Mesenchymal stem cell (in vitro differentiated cells and primary cell): ENCODE results near the gene TRPM2.

Source experiments
- DNase-seq: peaks from one replicate; pipeline ENCODE4 v3.0.0-alpha.2; 2013
- H2AFZ ChIP-seq: one replicate; pipeline ENCODE4 v1.6.1; 2013; ENCODE audit warnings: low read depth, mild to moderate bottlenecking, control low read depth, inconsistent platforms, low read length, moderate library complexity
- H2AK5ac ChIP-seq: 2 replicates; pipeline ENCODE4 v1.6.1; 2013; ENCODE audit warnings: low read length, moderate library complexity, mild to moderate bottlenecking, inconsistent platforms; ENCODE audit not compliant: severe bottlenecking
- H2BK120ac ChIP-seq: one replicate; pipeline ENCODE4 v1.6.1; 2013; ENCODE audit warnings: low read depth, mild to moderate bottlenecking, inconsistent platforms, low read length, moderate library complexity
- H2BK12ac ChIP-seq, 2 experiments: one replicate each; pipeline ENCODE4 v1.6.1; 2013; ENCODE audit warnings: inconsistent platforms in 2 of 2, low read length in 2 of 2, mild to moderate bottlenecking in 2 of 2, moderate library complexity in 2 of 2, control low read depth in 1 of 2
- H2BK15ac ChIP-seq: one replicate; pipeline ENCODE4 v1.6.1; 2013; ENCODE audit warnings: mild to moderate bottlenecking, low read depth, inconsistent platforms; ENCODE audit not compliant: poor library complexity, severe bottlenecking
- H2BK5ac ChIP-seq: 2 replicates; pipeline ENCODE4 v1.6.1; 2013; ENCODE audit warnings: low read depth, mild to moderate bottlenecking, low read length, control low read depth, inconsistent platforms; ENCODE audit not compliant: poor library complexity, severe bottlenecking
- H3K14ac ChIP-seq, 2 experiments: one replicate each; pipeline ENCODE4 v1.6.1; 2013; ENCODE audit warnings: inconsistent platforms in 2 of 2, low read length in 2 of 2, control low read depth in 1 of 2, mild to moderate bottlenecking in 1 of 2, moderate library complexity in 1 of 2
- H3K18ac ChIP-seq, 2 experiments: one replicate each; pipeline ENCODE4 v1.6.1; 2013; ENCODE audit warnings: inconsistent platforms in 2 of 2, low read length in 2 of 2, control low read depth in 1 of 2, low read depth in 1 of 2, mild to moderate bottlenecking in 1 of 2
- H3K23ac ChIP-seq, 2 experiments: one replicate each; pipeline ENCODE4 v1.6.1; 2013; ENCODE audit warnings: inconsistent platforms in 2 of 2, low read length in 2 of 2, mild to moderate bottlenecking in 2 of 2, moderate library complexity in 2 of 2, control low read depth in 1 of 2
- H3K27ac ChIP-seq: 2 replicates; pipeline ENCODE4 v1.5.1; 2013; ENCODE audit warnings: mild to moderate bottlenecking, moderate library complexity, low read length, control low read depth, inconsistent platforms; ENCODE audit not compliant: poor library complexity, severe bottlenecking
- H3K27me3 ChIP-seq, 2 experiments: 2 replicates each; pipeline versions ENCODE4 v1.6.1 to v1.7.0; 2013; ENCODE audit warnings: low read length in 2 of 2, mild to moderate bottlenecking in 2 of 2, moderate library complexity in 2 of 2, control low read depth in 1 of 2, inconsistent platforms in 1 of 2; ENCODE audit not compliant: control insufficient read depth in 1 of 2, insufficient read depth in 1 of 2
- H3K36me3 ChIP-seq, 2 experiments: 2 replicates each; pipeline versions ENCODE4 v1.6.1 to v1.7.0; 2013; ENCODE audit warnings: low read length in 2 of 2, control low read depth in 1 of 2, inconsistent platforms in 1 of 2, low read depth in 1 of 2, mild to moderate bottlenecking in 1 of 2; ENCODE audit not compliant: insufficient read depth in 2 of 2, control insufficient read depth in 1 of 2
- H3K4ac ChIP-seq, 2 experiments: one replicate each; pipeline ENCODE4 v1.6.1; 2013; ENCODE audit warnings: inconsistent platforms in 2 of 2, low read length in 2 of 2, mild to moderate bottlenecking in 2 of 2, moderate library complexity in 2 of 2, control low read depth in 1 of 2, low read depth in 1 of 2
- H3K4me1 ChIP-seq: 2 replicates; pipeline ENCODE4 v1.6.1; 2013; ENCODE audit warnings: low read depth, low read length, control low read depth; ENCODE audit not compliant: control insufficient read depth, insufficient read depth
- H3K4me2 ChIP-seq: 2 replicates; pipeline ENCODE4 v1.6.1; 2013; ENCODE audit warnings: low read length, mild to moderate bottlenecking, inconsistent platforms; ENCODE audit not compliant: poor library complexity, severe bottlenecking
- H3K4me3 ChIP-seq, 2 experiments: 2 replicates each; pipeline versions ENCODE4 v1.5.1 to v1.7.0; 2013; ENCODE audit warnings: low read length in 2 of 2, mild to moderate bottlenecking in 2 of 2, control low read depth in 1 of 2, low read depth in 1 of 2; ENCODE audit not compliant: insufficient read depth in 1 of 2
- H3K79me1 ChIP-seq: replicated peaks from 2 replicates; pipeline ENCODE4 v1.6.1; 2013; ENCODE audit warnings: mild to moderate bottlenecking, control low read depth, low read length, inconsistent platforms; ENCODE audit not compliant: poor library complexity, severe bottlenecking
- H3K9ac ChIP-seq: 2 replicates; pipeline ENCODE4 v1.7.0; 2013; ENCODE audit warnings: mild to moderate bottlenecking, low read length, moderate library complexity
- H3K9me3 ChIP-seq: 2 replicates; pipeline ENCODE4 v1.7.0; 2013; ENCODE audit warnings: mild to moderate bottlenecking, low read length; ENCODE audit not compliant: control insufficient read depth
- H4K8ac ChIP-seq: one replicate; pipeline ENCODE4 v1.6.1; 2013; ENCODE audit warnings: inconsistent platforms, mild to moderate bottlenecking, low read length, moderate library complexity
- H4K91ac ChIP-seq: one replicate; pipeline ENCODE4 v1.6.1; 2013; ENCODE audit warnings: mild to moderate bottlenecking, low read length, inconsistent platforms
- WGBS: methylation state at CpG from one replicate; pipeline ENCODE4 v1.1.7; 2013; ENCODE audit warnings: mixed read lengths; 5-methylcytosine and 5-hydroxymethylcytosine counted together

TRPM2 gene

DNA sequence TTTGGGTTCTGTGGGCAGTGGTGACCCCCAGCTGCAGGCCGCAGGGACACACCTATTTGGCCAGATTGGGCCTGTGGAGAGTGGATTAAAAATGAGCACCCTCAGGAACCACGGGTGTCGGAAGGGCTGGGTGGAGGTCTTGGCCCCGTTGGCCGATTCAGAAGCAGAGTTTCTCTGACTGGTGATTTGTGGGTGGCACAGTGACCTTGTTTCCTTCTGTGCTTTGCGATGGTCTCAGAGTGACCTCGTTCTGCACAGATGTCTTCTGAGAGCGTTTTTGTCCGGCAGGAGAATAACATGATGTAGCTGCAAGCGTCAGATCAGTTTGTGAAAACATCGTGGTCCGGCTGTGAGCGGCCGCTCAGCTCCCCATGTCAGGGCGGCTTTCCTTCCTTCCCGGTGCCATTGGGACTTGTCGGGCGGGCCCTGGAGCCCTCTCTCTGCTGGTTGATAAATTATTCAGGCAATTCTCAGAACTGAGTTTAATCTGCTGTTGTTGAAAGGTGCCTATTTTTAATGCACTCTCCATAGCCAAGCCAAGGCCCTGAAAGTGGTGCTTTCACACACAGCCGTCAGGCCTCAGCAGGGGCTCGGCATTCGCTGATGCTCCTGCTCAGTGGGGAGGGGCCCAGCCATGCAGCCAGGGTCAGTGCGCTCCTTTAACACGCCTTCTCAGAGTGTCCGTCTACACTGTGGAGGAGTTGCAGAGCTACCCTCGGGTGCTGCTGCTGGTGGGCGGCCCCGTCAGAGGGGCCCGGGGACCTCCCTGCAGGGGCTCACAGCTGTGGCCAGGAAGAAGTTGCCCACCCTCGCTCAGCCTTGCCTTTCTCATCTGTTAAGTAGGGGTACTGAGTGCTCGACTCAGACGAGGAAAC, 26.8 kb downstream of the TRPM2 start:
- 74% methylated on average over 28 of the region's 31 CpGs for WGBS
- no peaks in the 10 kb centered on the region for H3K79me1 ChIP-seq
- no peak overlapping the region for H2AFZ ChIP-seq
- no peak overlapping the region for H3K4me3 ChIP-seq
- no peak overlapping the region for H3K18ac ChIP-seq
- no peaks in the 10 kb centered on the region for H3K36me3 ChIP-seq
- H3K4me1 ChIP-seq: no peaks in the 10 kb centered on the region
- no peak overlapping the region for H3K4me2 ChIP-seq
- peaks cover 0 to 30% of the 10 kb centered on the region in 2 experiments for H3K27me3 ChIP-seq
- H3K9me3 ChIP-seq: peaks cover 23% of the 10 kb centered on the region
- no peak overlapping the region for H2AK5ac ChIP-seq
- no peak overlapping the region for H3K9ac ChIP-seq
- no peak overlapping the region for H3K23ac ChIP-seq
- H4K8ac ChIP-seq: no peak overlapping the region
- H2BK120ac ChIP-seq: no peak overlapping the region
- H4K91ac ChIP-seq: no peak overlapping the region
- no peak overlapping the region for H2BK5ac ChIP-seq
- no peak overlapping the region for H2BK15ac ChIP-seq
- no peak overlapping the region for H3K27ac ChIP-seq
- DNase-seq: no peak
- no peak overlapping the region for H3K4ac ChIP-seq
- no peak overlapping the region for H2BK12ac ChIP-seq
- no peak overlapping the region for H3K14ac ChIP-seq

DNA sequence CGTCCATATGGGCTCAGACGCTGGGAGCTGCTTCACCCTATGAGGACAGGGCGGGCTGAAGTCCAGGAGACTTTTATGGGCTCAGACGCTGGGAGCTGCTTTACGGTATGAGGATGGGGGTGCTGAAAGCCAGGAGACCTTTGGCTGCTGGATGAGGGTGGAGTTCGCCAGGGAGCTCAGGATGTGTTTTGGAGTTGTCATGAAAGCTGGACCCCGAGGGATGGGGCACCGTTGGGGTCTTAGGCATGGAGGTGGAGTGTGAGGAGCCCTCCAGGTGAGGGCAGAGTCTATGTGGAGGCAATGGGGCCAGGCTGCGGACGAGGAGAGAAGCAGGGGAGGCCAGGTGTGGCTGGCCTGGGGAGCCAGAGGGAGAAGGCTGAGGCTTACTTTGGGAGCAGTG, 27.5 kb downstream of the TRPM2 start:
- Histone ChIP-seq H3K36me3 (no peaks in the 10 kb centered on the region), H4K8ac (no peak overlapping the region), H2BK5ac (no peak overlapping the region), H4K91ac (no peak overlapping the region), H3K9ac (no peak overlapping the region), H3K23ac (no peak overlapping the region), H3K4me1 (no peaks in the 10 kb centered on the region), H3K14ac (no peak overlapping the region), H3K4ac (no peak overlapping the region), H2AFZ (no peak overlapping the region), H3K4me3 (no peak overlapping the region), H3K79me1 (no peaks in the 10 kb centered on the region), H2BK15ac (no peak overlapping the region), H3K27ac (no peak overlapping the region), H2BK120ac (no peak overlapping the region), H2AK5ac (no peak overlapping the region), H3K4me2 (no peak overlapping the region), H3K9me3 (peaks cover 29% of the 10 kb centered on the region), H3K27me3 (peaks cover 0 to 24% of the 10 kb centered on the region in 2 experiments), H3K18ac (no peak overlapping the region), H2BK12ac (no peak overlapping the region)
- WGBS: 82% methylated on average over 10 of the region's 10 CpGs
- no peak for DNase-seq

DNA sequence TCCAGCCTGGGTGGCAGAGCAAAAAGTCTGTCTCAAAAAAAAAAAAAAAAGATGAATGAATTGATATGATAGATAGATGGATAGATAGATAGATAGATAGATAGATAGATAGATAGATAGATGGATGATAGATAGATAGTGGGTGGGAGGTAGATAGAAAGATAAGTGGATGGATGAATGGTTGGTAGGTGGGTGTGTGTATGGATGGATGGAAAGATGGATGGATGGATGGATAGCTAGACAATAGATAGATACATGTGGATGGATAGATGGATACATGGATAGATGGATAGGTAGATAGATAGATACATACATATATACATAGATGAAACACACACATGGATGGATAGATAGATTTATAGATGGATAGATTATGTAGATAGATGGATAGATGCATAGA, 28.5 kb downstream of the TRPM2 start:
- H3K4me1 ChIP-seq: no peaks in the 10 kb centered on the region
- no peak overlapping the region for H3K23ac ChIP-seq
- H3K4me3 ChIP-seq: no peak overlapping the region
- H4K91ac ChIP-seq: no peak overlapping the region
- H3K9ac ChIP-seq: no peak overlapping the region
- H3K4me2 ChIP-seq: no peak overlapping the region
- H3K18ac ChIP-seq: no peak overlapping the region
- no peak overlapping the region for H3K27ac ChIP-seq
- no peak overlapping the region for H3K4ac ChIP-seq
- no peak overlapping the region for H2AK5ac ChIP-seq
- no peak for DNase-seq
- H3K27me3 ChIP-seq: peaks cover 0 to 19% of the 10 kb centered on the region in 2 experiments
- peaks cover 36% of the 10 kb centered on the region for H3K9me3 ChIP-seq
- no peak overlapping the region for H2BK15ac ChIP-seq
- H2BK5ac ChIP-seq: no peak overlapping the region
- H3K36me3 ChIP-seq: no peaks in the 10 kb centered on the region
- H2AFZ ChIP-seq: no peak overlapping the region
- no peak overlapping the region for H4K8ac ChIP-seq
- H2BK12ac ChIP-seq: no peak overlapping the region
- no peaks in the 10 kb centered on the region for H3K79me1 ChIP-seq
- no peak overlapping the region for H2BK120ac ChIP-seq
- no peak overlapping the region for H3K14ac ChIP-seq

DNA sequence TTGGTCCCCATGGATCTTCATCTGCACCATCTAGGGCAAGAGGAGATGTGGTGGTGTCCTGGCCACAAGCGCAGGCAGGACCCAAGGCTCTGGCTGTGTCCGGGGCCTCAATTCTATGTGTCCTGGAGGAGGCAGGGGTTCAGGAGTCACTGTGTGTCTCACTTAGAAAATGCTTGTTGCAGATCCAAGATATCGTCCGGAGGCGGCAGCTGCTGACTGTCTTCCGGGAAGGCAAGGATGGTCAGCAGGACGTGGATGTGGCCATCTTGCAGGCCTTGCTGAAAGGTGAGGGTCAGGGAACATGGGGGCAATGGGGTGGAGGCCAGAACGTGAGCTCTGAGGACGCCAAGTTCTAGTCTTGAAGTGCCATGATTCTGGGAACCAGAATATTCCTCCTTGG, 29.1 kb downstream of the TRPM2 start:
- Histone ChIP-seq H2AK5ac (no peak overlapping the region), H4K8ac (no peak overlapping the region), H2BK120ac (no peak overlapping the region), H3K18ac (no peak overlapping the region), H3K23ac (peak overlapping the region in 1 of 2 experiments; percentile 11), H2AFZ (no peak overlapping the region), H3K79me1 (no peaks in the 10 kb centered on the region), H3K4me2 (no peak overlapping the region), H2BK15ac (no peak overlapping the region), H4K91ac (peak overlapping the region; percentile 12), H3K14ac (no peak overlapping the region), H2BK12ac (no peak overlapping the region), H3K4ac (no peak overlapping the region), H3K27ac (no peak overlapping the region), H3K9ac (no peak overlapping the region), H3K4me1 (no peaks in the 10 kb centered on the region), H3K27me3 (peaks cover 0 to 16% of the 10 kb centered on the region in 2 experiments), H2BK5ac (no peak overlapping the region), H3K9me3 (peaks cover 38% of the 10 kb centered on the region), H3K4me3 (peak overlapping the region in 1 of 2 experiments; percentile 10), H3K36me3 (no peaks in the 10 kb centered on the region)
- DNase-seq: no peak
- 90% methylated on average over 9 of the region's 9 CpGs for WGBS
